GM12873 (cell line): ENCODE results near the gene PARN.

Source experiments
- CTCF ChIP-seq: IDR thresholded peaks from 2 replicates; pipeline ENCODE4 v1.5.1; 2012; ENCODE audit warnings: low read depth, mild to moderate bottlenecking, moderate library complexity, low read length, control low read depth; ENCODE audit not compliant: insufficient read depth; ENCODE audit errors: missing control alignments

Gene PARN

DNA sequence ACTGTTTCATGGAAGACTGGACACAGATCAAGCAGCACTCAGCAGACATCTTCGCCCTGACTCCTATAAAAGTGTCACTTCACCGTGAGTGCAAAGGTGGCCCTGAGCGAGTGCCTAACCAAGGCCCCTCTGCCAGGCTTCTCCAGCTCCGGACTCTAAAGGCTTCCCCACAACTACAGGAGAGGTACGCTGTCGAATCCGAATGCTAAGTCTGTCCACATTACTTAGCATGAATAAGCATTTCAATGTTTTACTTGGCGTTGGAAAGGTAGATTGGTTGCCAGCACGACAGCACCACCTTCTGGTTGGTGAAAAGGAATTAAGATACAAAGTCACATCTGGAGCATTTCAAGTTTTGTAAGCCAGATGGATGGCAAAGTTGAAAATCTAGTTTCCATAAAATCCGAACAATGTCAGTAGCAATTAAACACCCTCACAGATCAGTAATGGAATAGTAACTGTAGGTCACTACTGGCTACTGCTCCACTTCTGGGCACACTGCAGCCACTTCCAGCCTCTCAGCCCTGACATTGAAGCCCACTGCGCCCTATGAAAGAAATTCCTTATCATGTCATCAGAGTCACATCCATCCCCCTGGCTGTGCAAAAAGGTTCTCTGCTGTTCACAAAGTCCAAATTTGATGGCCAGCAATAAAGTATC is 100.9 kb downstream of the PARN start:
- TF ChIP-seq CTCF = peak; percentile 75

- TF ChIP-seq CTCF = no peak
These were observed 101.8 kb downstream of the PARN start for GRCh38 chr16:14528306-14528705.

GRCh38 chr16:14527411-14528044 is 102.5 kb downstream of the PARN start:
- TF ChIP-seq CTCF = no peak

DNA sequence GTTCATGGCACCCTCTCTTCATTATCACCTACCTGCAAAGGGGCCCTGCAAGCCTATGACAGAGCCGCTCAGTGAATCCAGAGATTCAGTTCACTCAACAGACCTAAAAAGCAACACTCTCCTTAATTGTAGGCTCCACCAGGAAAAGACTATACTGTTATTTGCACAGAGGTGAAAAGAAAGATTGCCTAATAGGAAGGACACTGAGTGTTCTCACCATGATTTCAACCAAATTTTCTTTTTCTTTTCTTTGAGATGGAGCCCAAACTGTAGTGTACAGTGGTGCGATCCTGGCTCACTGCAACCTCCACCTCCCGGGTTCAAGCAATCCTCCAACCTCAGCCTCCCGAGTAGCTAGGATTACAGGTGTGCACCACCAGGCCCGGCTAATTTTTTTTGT is 104.5 kb downstream of the PARN start:
- TF ChIP-seq CTCF = no peak

- TF ChIP-seq CTCF = no peak
These were observed 105.1 kb downstream of the PARN start for GRCh38 chr16:14524979-14525378.

DNA sequence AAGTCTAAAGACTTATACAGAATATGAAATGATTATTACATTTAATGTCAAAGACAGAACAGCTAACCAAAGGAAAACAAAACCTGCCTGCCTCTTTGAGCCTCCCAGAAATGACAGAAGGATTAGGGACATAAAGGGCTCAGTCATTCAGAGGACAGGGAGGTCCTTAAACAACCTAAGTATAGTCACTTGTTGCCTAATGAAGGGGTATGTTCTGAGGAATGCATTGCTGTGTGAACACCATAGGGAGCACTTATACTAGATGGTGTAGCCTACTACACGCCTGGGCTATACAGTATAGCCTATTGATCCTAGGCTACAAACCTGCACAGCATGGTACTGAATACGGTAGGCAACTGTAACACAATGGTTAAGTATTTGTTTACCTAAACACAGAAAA is 106.4 kb downstream of the PARN start:
- no peak for TF ChIP-seq CTCF

DNA sequence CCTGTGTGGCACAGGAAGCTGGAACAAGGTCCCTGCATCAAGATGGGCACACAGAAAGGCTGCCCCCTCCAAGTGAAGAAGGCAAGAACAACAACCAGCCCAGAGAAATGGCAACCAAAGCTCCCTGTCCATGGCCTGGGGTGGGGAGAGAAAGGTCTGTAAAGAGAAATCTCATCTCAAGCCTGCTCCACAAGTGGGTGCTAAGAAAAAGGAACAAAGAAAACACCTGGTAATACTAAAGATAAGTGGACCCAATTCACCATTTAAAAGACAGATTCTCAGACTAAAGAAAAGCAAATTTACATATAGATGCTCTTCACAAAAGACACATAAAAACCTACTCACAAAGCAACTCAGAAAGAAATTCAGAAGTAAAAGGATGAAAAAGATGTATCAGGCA is 107.4 kb downstream of the PARN start:
- TF ChIP-seq CTCF = no peak
